MM.1S (cell line): ENCODE measurements around the gene CYP4V2.

Experiments
- DNase-seq: peaks from one replicate; pipeline ENCODE4 v3.0.0-alpha.2; 2015
- H2AFZ ChIP-seq: fragments of 300-600 bp; sonication (generic); 2 replicates; pipeline ENCODE4 v1.6.0; 2016; ENCODE audit warnings: antibody characterized with exemption, low read length
- H3F3A ChIP-seq: fragments of 300-600 bp; sonication (generic); 2 replicates; pipeline ENCODE4 v1.6.1; 2016; ENCODE audit warnings: mild to moderate bottlenecking, antibody characterized with exemption, low read length, moderate library complexity, mixed read lengths; ENCODE audit not compliant: insufficient read depth
- H3K27ac ChIP-seq: fragments of 300-600 bp; sonication (generic); 2 replicates; pipeline ENCODE4 v1.5.1; 2016; ENCODE audit warnings: mild to moderate bottlenecking, low read length
- H3K27me3 ChIP-seq: fragments of 300-600 bp; sonication (generic); replicated peaks from 2 replicates; pipeline ENCODE4 v1.6.0; 2016; ENCODE audit warnings: low read length; ENCODE audit not compliant: insufficient read depth
- H3K36me3 ChIP-seq: fragments of 300-600 bp; sonication (generic); replicated peaks from 2 replicates; pipeline ENCODE4 v1.6.1; 2016; ENCODE audit warnings: mild to moderate bottlenecking, low read length, mixed read lengths; ENCODE audit not compliant: insufficient read depth
- H3K4me1 ChIP-seq: fragments of 300-600 bp; sonication (generic); 2 replicates; pipeline ENCODE4 v1.6.1; 2016; ENCODE audit warnings: low read length, mixed read lengths
- H3K4me2 ChIP-seq: fragments of 300-600 bp; sonication (generic); 2 replicates; pipeline ENCODE4 v1.6.0; 2016; ENCODE audit warnings: low read depth, low read length
- H3K4me3 ChIP-seq: fragments of 300-600 bp; sonication (generic); 2 replicates; pipeline ENCODE4 v1.5.1; 2016; ENCODE audit warnings: low read length, mixed read lengths
- H3K79me2 ChIP-seq: fragments of 300-600 bp; sonication (generic); 2 replicates; pipeline ENCODE4 v1.6.1; 2016; ENCODE audit warnings: mixed run types, low read length, mixed read lengths
- H3K9ac ChIP-seq: fragments of 300-600 bp; sonication (generic); 2 replicates; pipeline ENCODE4 v1.6.1; 2016; ENCODE audit warnings: low read length, mixed read lengths
- H3K9me2 ChIP-seq: fragments of 300-600 bp; sonication (generic); replicated peaks from 2 replicates; pipeline ENCODE4 v1.6.1; 2016; ENCODE audit warnings: mild to moderate bottlenecking, low read length, mixed read lengths; ENCODE audit not compliant: insufficient read depth
- H3K9me3 ChIP-seq: fragments of 300-600 bp; sonication (generic); replicated peaks from 2 replicates; pipeline ENCODE4 v1.6.1; 2016; ENCODE audit warnings: mild to moderate bottlenecking, low read length, mixed read lengths; ENCODE audit not compliant: insufficient read depth
- H4K20me1 ChIP-seq: fragments of 300-600 bp; sonication (generic); 2 replicates; pipeline ENCODE4 v1.6.1; 2016; ENCODE audit warnings: mild to moderate bottlenecking, low read length, moderate library complexity, mixed read lengths; ENCODE audit not compliant: insufficient read depth
- CTCF ChIP-seq: fragments of 300-600 bp; sonication (generic); IDR thresholded peaks from 2 replicates; pipeline ENCODE4 v1.5.1; 2016; ENCODE audit warnings: antibody characterized with exemption, low read length, mixed read lengths
- EZH2 ChIP-seq: fragments of 300-600 bp; sonication (generic); optimal IDR thresholded peaks from 2 replicates; pipeline ENCODE3; 2017; ENCODE audit warnings: low read depth, mild to moderate bottlenecking, antibody characterized with exemption, low read length, mixed read lengths
- EZH2phosphoT487 ChIP-seq: fragments of 300-600 bp; sonication (generic); IDR thresholded peaks from 2 replicates; pipeline ENCODE4 v1.6.1; 2018; ENCODE audit warnings: antibody characterized with exemption, low read length

Gene CYP4V2

GRCh38 chr4:186192066-186192612 is 772 bp downstream of the CYP4V2 start:
- Histone ChIP-seq H3F3A (peaks cover 24% of the 10 kb centered on the region), H3K36me3 (no peaks in the 10 kb centered on the region), H3K9me3 (no peaks in the 10 kb centered on the region), H3K4me2 (peak overlapping the region; percentile 92), H3K27ac (peak overlapping the region; percentile 63; the same call in 1 of the 2 replicates), H3K9me2 (no peaks in the 10 kb centered on the region), H3K27me3 (no peaks in the 10 kb centered on the region), H3K9ac (peak overlapping the region; percentile 73), H3K4me3 (peak overlapping the region; percentile 82), H3K4me1 (peaks cover 14% of the 10 kb centered on the region), H4K20me1 (no peaks in the 10 kb centered on the region), H3K79me2 (no peaks in the 10 kb centered on the region), H2AFZ (peak overlapping the region; percentile 77)
- peak; percentile 15 for DNase-seq
- TF ChIP-seq CTCF = no peak
- no peak for TF ChIP-seq EZH2phosphoT487
- TF ChIP-seq EZH2 = no peak

- Histone ChIP-seq H3K4me2 (no peak overlapping the region), H3K36me3 (no peaks in the 10 kb centered on the region), H4K20me1 (no peaks in the 10 kb centered on the region), H3K9me3 (no peaks in the 10 kb centered on the region), H3K27ac (no peak overlapping the region), H3F3A (peaks cover 24% of the 10 kb centered on the region), H3K4me1 (peaks cover 10% of the 10 kb centered on the region), H3K79me2 (no peaks in the 10 kb centered on the region), H3K4me3 (no peak overlapping the region), H2AFZ (no peak overlapping the region), H3K9me2 (no peaks in the 10 kb centered on the region), H3K9ac (no peak overlapping the region), H3K27me3 (no peaks in the 10 kb centered on the region)
- DNase-seq = no peak
- TF ChIP-seq EZH2phosphoT487 (no peak), CTCF (no peak), EZH2 (no peak)
These were observed 2.5 kb downstream of the CYP4V2 start for GRCh38 chr4:186193851-186194250.

- Histone ChIP-seq H3K27ac (no peak overlapping the region), H3K4me2 (no peak overlapping the region), H3K79me2 (no peaks in the 10 kb centered on the region), H3K27me3 (no peaks in the 10 kb centered on the region), H3K4me1 (no peaks in the 10 kb centered on the region), H4K20me1 (no peaks in the 10 kb centered on the region), H3F3A (peaks cover 2% of the 10 kb centered on the region; the same call in 1 of the 2 replicates), H2AFZ (no peak overlapping the region), H3K4me3 (no peak overlapping the region), H3K36me3 (no peaks in the 10 kb centered on the region), H3K9me3 (no peaks in the 10 kb centered on the region), H3K9me2 (no peaks in the 10 kb centered on the region), H3K9ac (no peak overlapping the region)
- no peak for TF ChIP-seq CTCF
- TF ChIP-seq EZH2 = no peak
- TF ChIP-seq EZH2phosphoT487 = no peak
- DNase-seq = no peak
These were observed 4.7 kb downstream of the CYP4V2 start for GRCh38 chr4:186196063-186196462.
